K562 (cell line): Measurements from ENCODE around the gene PNMA8C. TPM values are rescaled to one million over a fixed set of nuclear protein-coding genes. Genes with fewer than 3 reads are reported as not detected.
"Not testable (repeated sequence)": the region's sequence is repeated elsewhere in the genome, so short reads cannot be mapped to it uniquely, and the experiment has no call there.

Experiments used
- ATAC-seq: fragments of 200-7000 bp; cut with Tn5 transposase; 3 replicates; pipeline ENCODE4 v1.9.1; 2020; ENCODE audit warnings: moderate library complexity
- BruUV-seq: library from RNA; stranded (reverse); fragments of 400-500 nt; replicated peaks from 2 replicates; lab custom pipeline; 2021; lab: Mats Ljungman, UMichigan
- CTCF ChIA-PET: fragments of 300-600 bp; formaldehyde crosslinking; extraction: SDS; loops from one replicate; lab custom pipeline; 2021; ENCODE audit warnings: low intra/inter-chr PET ratio; lab: Yijun Ruan, JAX
- POLR2A ChIA-PET: fragments of 300-600, 350-650 bp; sonication (Branson Sonifier 250); formaldehyde crosslinking; extraction: SDS; loops from one replicate; lab custom pipeline; 2021; ENCODE audit warnings: antibody characterized with exemption, inconsistent platforms; lab: Yijun Ruan, JAX
- DNase-seq, 4 experiments: peaks; one replicate each; pipeline versions ENCODE4 v3.0.0 to v3.0.0-alpha.2; 2011 to 2018; ENCODE audit warnings: low spot score in 3 of 4, mixed read lengths in 3 of 4; ENCODE audit errors: extremely low read depth in 1 of 4
- FAIRE-seq: peaks from 2 replicates; lab custom pipeline; 2011; peaks lifted over from hg19 to GRCh38; lab: Jason Lieb, UNC
- H2AFZ ChIP-seq: 2 replicates; pipeline ENCODE4 v1.6.0; 2011; ENCODE audit warnings: low read depth, low read length, control low read depth, inconsistent platforms
- H3K27ac ChIP-seq: fragments of 200-600 bp; 3 replicates; pipeline ENCODE4 v1.8.0; 2011; ENCODE audit warnings: low read depth, mild to moderate bottlenecking, control low read depth, inconsistent platforms, low read length, moderate library complexity, mixed read lengths; ENCODE audit errors: extremely low read depth
- H3K27me3 ChIP-seq, 2 experiments: fragments of 300-600 bp in 1 of 2; 2 replicates in 1 of 2; 3 replicates in 1 of 2; pipeline versions ENCODE4 v1.6.0 to v1.8.0; 2011; ENCODE audit warnings: inconsistent platforms in 2 of 2, low read length in 2 of 2, mild to moderate bottlenecking in 1 of 2, mixed read lengths in 1 of 2, moderate library complexity in 1 of 2; ENCODE audit not compliant: control insufficient read depth in 2 of 2, insufficient read depth in 2 of 2
- H3K36me3 ChIP-seq: fragments of 300-600 bp; 3 replicates; pipeline ENCODE4 v1.8.0; 2011; ENCODE audit warnings: mild to moderate bottlenecking, low read length, inconsistent platforms; ENCODE audit not compliant: control insufficient read depth, insufficient read depth
- H3K4me1 ChIP-seq, 2 experiments: fragments of 200-600 bp in 1 of 2; replicated peaks in 1 of 2; 2 replicates in 1 of 2; 3 replicates in 1 of 2; pipeline versions ENCODE4 v1.5.1 to v1.8.0; 2011; ENCODE audit warnings: inconsistent platforms in 2 of 2, low read length in 2 of 2, mild to moderate bottlenecking in 1 of 2, mixed read lengths in 1 of 2, moderate library complexity in 1 of 2; ENCODE audit not compliant: control insufficient read depth in 2 of 2, insufficient read depth in 2 of 2
- H3K4me2 ChIP-seq: 2 replicates; pipeline ENCODE4 v1.6.1; 2011; ENCODE audit warnings: low read length, control low read depth, inconsistent platforms, mixed read lengths; ENCODE audit not compliant: insufficient read depth
- H3K4me3 ChIP-seq: fragments of 200-600 bp; sonication (generic), shearing (Covaris generic); 2 replicates; pipeline ENCODE4 v1.5.1; 2016; ENCODE audit warnings: control low read depth, inconsistent platforms
- H3K79me2 ChIP-seq: fragments of 200-600 bp; 3 replicates; pipeline ENCODE4 v1.8.0; 2011; ENCODE audit warnings: low read length, inconsistent platforms; ENCODE audit not compliant: control insufficient read depth, insufficient read depth
- H3K9ac ChIP-seq, 2 experiments: 2 replicates each; pipeline versions ENCODE4 v1.6.0 to v1.6.1; 2011; ENCODE audit warnings: low read depth in 2 of 2, low read length in 2 of 2, control low read depth in 1 of 2, inconsistent platforms in 1 of 2, mild to moderate bottlenecking in 1 of 2, mixed read lengths in 1 of 2; ENCODE audit not compliant: insufficient read depth in 1 of 2
- H3K9me1 ChIP-seq: one replicate; pipeline ENCODE4 v1.6.0; 2011; ENCODE audit warnings: inconsistent platforms, mild to moderate bottlenecking, low read length, moderate library complexity; ENCODE audit not compliant: control insufficient read depth, insufficient read depth
- H3K9me3 ChIP-seq: replicated peaks from 2 replicates; pipeline ENCODE4 v1.5.1; 2011; ENCODE audit warnings: low read depth, low read length, inconsistent platforms; ENCODE audit not compliant: control insufficient read depth, insufficient read depth
- H4K20me1 ChIP-seq: replicated peaks from 2 replicates; pipeline ENCODE4 v1.6.1; 2011; ENCODE audit warnings: low read length, inconsistent platforms, mixed read lengths; ENCODE audit not compliant: control insufficient read depth, insufficient read depth
- CSDE1 ChIP-seq, 2 experiments: fragments of 450-650 bp; IDR thresholded peaks; 2 replicates each; pipeline ENCODE4 v1.6.1; 2016; ENCODE audit warnings: mild to moderate bottlenecking in 1 of 2
- CXXC5 ChIP-seq: fragments of 250-450 bp; sonication (Bioruptor Pico); IDR thresholded peaks from 2 replicates; pipeline ENCODE4 v1.8.0; 2022; ENCODE audit warnings: inconsistent platforms, mild to moderate bottlenecking, moderate library complexity
- DPF2 ChIP-seq: fragments of 450-650 bp; IDR thresholded peaks from 2 replicates; pipeline ENCODE4 v1.6.1; 2016
- HCFC1 ChIP-seq: IDR thresholded peaks from 2 replicates; pipeline ENCODE4 v1.6.1; 2012; ENCODE audit warnings: low read depth, low read length, improper control_type of control experiment
- HNRNPLL ChIP-seq: fragments of 200-400 bp; formaldehyde crosslinking; IDR thresholded peaks from 2 replicates; pipeline ENCODE4 v1.6.1; 2017; ENCODE audit warnings: low read length, low read depth, mild to moderate bottlenecking; ENCODE audit not compliant: poor library complexity, severe bottlenecking
- JUND ChIP-seq, 2 experiments: IDR thresholded peaks; 2 replicates in 1 of 2; 3 replicates in 1 of 2; pipeline ENCODE4 v1.6.1; 2011; ENCODE audit warnings: borderline replicate concordance in 2 of 2, low read depth in 2 of 2, low read length in 2 of 2, improper control_type of control experiment in 1 of 2, missing biosample characterization in 1 of 2, missing genetic modification characterization in 1 of 2, missing genetic modification reagents in 1 of 2
- KLF13 ChIP-seq: fragments of 450-650 bp; IDR thresholded peaks from 2 replicates; pipeline ENCODE4 v1.6.1; 2016; ENCODE audit warnings: missing genetic modification characterization, low read depth, mild to moderate bottlenecking, missing compliant biosample characterization, moderate library complexity, borderline replicate concordance
- NCOA1 ChIP-seq: fragments of 450-650 bp; IDR thresholded peaks from 2 replicates; pipeline ENCODE4 v1.6.1; 2016; ENCODE audit warnings: low read depth
- RBFOX2 ChIP-seq: fragments of 200-400 bp; formaldehyde crosslinking; IDR thresholded peaks from 2 replicates; pipeline ENCODE4 v1.6.1; 2017; ENCODE audit warnings: low read depth, mild to moderate bottlenecking, low read length, moderate library complexity
- RBM22 ChIP-seq: fragments of 200-400 bp; formaldehyde crosslinking; IDR thresholded peaks from 2 replicates; pipeline ENCODE4 v1.6.1; 2018; ENCODE audit warnings: low read length, low read depth; ENCODE audit not compliant: poor library complexity, severe bottlenecking
- SAP30 ChIP-seq: fragments of 200-600 bp; sonication (generic); IDR thresholded peaks from 2 replicates; pipeline ENCODE4 v1.6.1; 2012; ENCODE audit warnings: borderline replicate concordance, low read depth, mild to moderate bottlenecking, moderate library complexity, low read length, control low read depth, inconsistent platforms; ENCODE audit not compliant: insufficient read depth, poor library complexity, severe bottlenecking
- WGBS: fragments of 100-300 bp; shearing (Covaris generic); methylation state at CpG from one replicate; pipeline ENCODE4 v1.1.6; 2016; ENCODE audit warnings: low coverage, mixed read lengths; ENCODE audit not compliant: insufficient coverage; ENCODE audit errors: missing lambda C conversion rate; 5-methylcytosine and 5-hydroxymethylcytosine counted together
- in situ Hi-C: fragments of 300-500 bp; cut with MboI; formaldehyde crosslinking; loops from 4 replicates; pipeline ENCODE4 v1.15.0; 2018; ENCODE audit warnings: inconsistent platforms, mixed read lengths
- intact Hi-C: fragments of 100-400 bp; cut with micrococcal nuclease; formaldehyde crosslinking; loops from 2 replicates; pipeline ENCODE4 v1.14.2; 2022
- polyA plus RNA-seq, 8 experiments: library from polyadenylated mRNA; depleted of rRNA in 4 of 8; stranded (reverse) in 5 of 8; unstranded in 3 of 8; fragments of >200 nt; fragmentation: Nextera tagmentation in 2 of 8; fragmentation: Illumina TruSeq in 1 of 8; extraction: Ambion mirVana in 2 of 8; extraction: Trizol in 1 of 8; gene quantifications; 2 replicates each; pipeline versions ENCODE4 v1.2.1 to v1.2.3, GENCODE V29; 2011 to 2014; ENCODE audit warnings: inconsistent platforms in 1 of 8, missing spikeins in 1 of 8
- total RNA-seq, 7 experiments: library from RNA; depleted of rRNA in 6 of 7; stranded (reverse); fragments of >200 nt in 6 of 7; fragmentation: Illumina TruSeq in 2 of 7; extraction: Trizol in 2 of 7; gene quantifications; 2 replicates each; pipeline versions ENCODE4 v1.2.1 to v1.2.3, GENCODE V29; 2011 to 2021; ENCODE audit warnings: low replicate concordance in 1 of 7
- TF ChIP-seq, protein P1 (sequence below): sonication (generic); formaldehyde crosslinking; IDR thresholded peaks from 2 replicates; pipeline ENCODE4 v1.8.0; 2022; ENCODE audit warnings: mild to moderate bottlenecking, missing genetic modification reagents
- TF ChIP-seq, protein P2 (sequence below): fragments of 200-800 bp; sonication (Bioruptor generic); IDR thresholded peaks from 2 replicates; pipeline ENCODE4 v1.6.1; 2017; ENCODE audit warnings: missing genetic modification characterization, missing compliant biosample characterization

PNMA8C gene
- total and polyA plus RNA-seq, 9 of the 15 experiments (the other 6 are each of a cell fraction or from before 2014, with no cell fraction given) = 0.04 to 0.05 (median 0.05) TPM; not detected in 6

- FAIRE-seq = peak; percentile 91
- DNase-seq = peak; percentile 94 to 98 (median 94)
- TF ChIP-seq NCOA1 (peak; percentile 13; the same call in 1 of the 2 replicates), CSDE1 (IDR thresholded peaks at IDR 0.05) (peak in 1 of 2 experiments; percentile 93; a peak in 2 of 4 replicates), CXXC5 (CRISPR knock-in tag) (peak; percentile 70), DPF2 (0 out of 2 replicates have a peak, but pooled peaks have one; percentile 9), HCFC1 (peak; percentile 49), JUND (IDR thresholded peaks at IDR 0.05; ENCODE audit: borderline replicate concordance, low read depth, low read length) (peak; percentile 33; the same call in 1 of the 2 replicates), RBM22 (peak; percentile 58), RBFOX2 (peak; percentile 56), SAP30 (peak; percentile 75), KLF13 (tag) (peak; percentile 35; the same call in 1 of the 2 replicates), HNRNPLL (peak; percentile 96)
- TF ChIP-seq, protein P1, sequence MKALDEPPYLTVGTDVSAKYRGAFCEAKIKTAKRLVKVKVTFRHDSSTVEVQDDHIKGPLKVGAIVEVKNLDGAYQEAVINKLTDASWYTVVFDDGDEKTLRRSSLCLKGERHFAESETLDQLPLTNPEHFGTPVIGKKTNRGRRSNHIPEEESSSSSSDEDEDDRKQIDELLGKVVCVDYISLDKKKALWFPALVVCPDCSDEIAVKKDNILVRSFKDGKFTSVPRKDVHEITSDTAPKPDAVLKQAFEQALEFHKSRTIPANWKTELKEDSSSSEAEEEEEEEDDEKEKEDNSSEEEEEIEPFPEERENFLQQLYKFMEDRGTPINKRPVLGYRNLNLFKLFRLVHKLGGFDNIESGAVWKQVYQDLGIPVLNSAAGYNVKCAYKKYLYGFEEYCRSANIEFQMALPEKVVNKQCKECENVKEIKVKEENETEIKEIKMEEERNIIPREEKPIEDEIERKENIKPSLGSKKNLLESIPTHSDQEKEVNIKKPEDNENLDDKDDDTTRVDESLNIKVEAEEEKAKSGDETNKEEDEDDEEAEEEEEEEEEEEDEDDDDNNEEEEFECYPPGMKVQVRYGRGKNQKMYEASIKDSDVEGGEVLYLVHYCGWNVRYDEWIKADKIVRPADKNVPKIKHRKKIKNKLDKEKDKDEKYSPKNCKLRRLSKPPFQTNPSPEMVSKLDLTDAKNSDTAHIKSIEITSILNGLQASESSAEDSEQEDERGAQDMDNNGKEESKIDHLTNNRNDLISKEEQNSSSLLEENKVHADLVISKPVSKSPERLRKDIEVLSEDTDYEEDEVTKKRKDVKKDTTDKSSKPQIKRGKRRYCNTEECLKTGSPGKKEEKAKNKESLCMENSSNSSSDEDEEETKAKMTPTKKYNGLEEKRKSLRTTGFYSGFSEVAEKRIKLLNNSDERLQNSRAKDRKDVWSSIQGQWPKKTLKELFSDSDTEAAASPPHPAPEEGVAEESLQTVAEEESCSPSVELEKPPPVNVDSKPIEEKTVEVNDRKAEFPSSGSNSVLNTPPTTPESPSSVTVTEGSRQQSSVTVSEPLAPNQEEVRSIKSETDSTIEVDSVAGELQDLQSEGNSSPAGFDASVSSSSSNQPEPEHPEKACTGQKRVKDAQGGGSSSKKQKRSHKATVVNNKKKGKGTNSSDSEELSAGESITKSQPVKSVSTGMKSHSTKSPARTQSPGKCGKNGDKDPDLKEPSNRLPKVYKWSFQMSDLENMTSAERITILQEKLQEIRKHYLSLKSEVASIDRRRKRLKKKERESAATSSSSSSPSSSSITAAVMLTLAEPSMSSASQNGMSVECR (CRISPR knock-in tag) = peak; percentile 63; the same call in 1 of the 2 replicates
- TF ChIP-seq JUND (tag; IDR thresholded peaks at IDR 0.05; ENCODE audit: borderline replicate concordance, low read depth, low read length) = not testable (repeated sequence)
- TF ChIP-seq, protein P2, sequence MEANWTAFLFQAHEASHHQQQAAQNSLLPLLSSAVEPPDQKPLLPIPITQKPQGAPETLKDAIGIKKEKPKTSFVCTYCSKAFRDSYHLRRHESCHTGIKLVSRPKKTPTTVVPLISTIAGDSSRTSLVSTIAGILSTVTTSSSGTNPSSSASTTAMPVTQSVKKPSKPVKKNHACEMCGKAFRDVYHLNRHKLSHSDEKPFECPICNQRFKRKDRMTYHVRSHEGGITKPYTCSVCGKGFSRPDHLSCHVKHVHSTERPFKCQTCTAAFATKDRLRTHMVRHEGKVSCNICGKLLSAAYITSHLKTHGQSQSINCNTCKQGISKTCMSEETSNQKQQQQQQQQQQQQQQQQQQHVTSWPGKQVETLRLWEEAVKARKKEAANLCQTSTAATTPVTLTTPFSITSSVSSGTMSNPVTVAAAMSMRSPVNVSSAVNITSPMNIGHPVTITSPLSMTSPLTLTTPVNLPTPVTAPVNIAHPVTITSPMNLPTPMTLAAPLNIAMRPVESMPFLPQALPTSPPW = peak; percentile 100
Measured at GRCh38 chr19:46415804-46416709, 12.7 kb downstream of the PNMA8C start.

More at GRCh38 chr19:46415804-46416709, 12.7 kb downstream of the PNMA8C start:
- ChIA-PET POLR2A (interaction anchor here (1.1 kb wide), 1 partner anchor 18 kb away, joined by 3 read pairs; no protein-coding TSS in a partner anchor), CTCF (interaction anchor here (0.6 to 0.8 kb wide), 2 partner anchors 10 to 21 kb away, joined by 3 read pairs; no protein-coding TSS in a partner anchor)
- H3K36me3 ChIP-seq, BruUV-seq, intact Hi-C loops, in situ Hi-C loops, H3K27me3 ChIP-seq, H3K9me3 ChIP-seq, H3K9me1 ChIP-seq: not testable (repeated sequence)
- H4K20me1 ChIP-seq = peaks cover 12% of the 10 kb centered on the region; the same call in 1 of the 2 replicates
- H3K4me3 ChIP-seq = peak overlapping the region; percentile 21
- 22% methylated on average over 35 of the region's 53 CpGs for WGBS
- peak overlapping the region; percentile 71 for H2AFZ ChIP-seq
- H3K27ac ChIP-seq = peak overlapping the region; percentile 65
- peak overlapping the region; percentile 69 for H3K4me2 ChIP-seq
- peak; percentile 78 for ATAC-seq
- peaks cover 30 to 60% of the 10 kb centered on the region in 2 experiments for H3K4me1 ChIP-seq
- peaks cover 30% of the 10 kb centered on the region for H3K79me2 ChIP-seq
- peak overlapping the region; percentile 60 to 75 for H3K9ac ChIP-seq
